CD4-positive, alpha-beta T cell (primary cell): ENCODE results near the gene TPP2. TPM values are rescaled to one million over a fixed set of nuclear protein-coding genes. Genes with fewer than 3 reads are reported as not detected.

Experiments
- ATAC-seq: fragments of 200-7000 bp; cut with Tn5 transposase; one replicate; pipeline ENCODE4 v1.10.0; 2022; ENCODE audit warnings: mild to moderate bottlenecking; ENCODE audit not compliant: poor library complexity
- CTCF ChIA-PET: fragments of 350-600 bp; sonication (Branson Sonifier 250); formaldehyde crosslinking; loops from one replicate; lab custom pipeline; 2021; ENCODE audit warnings: antibody characterized with exemption, inconsistent platforms; lab: Charles Lee
- POLR2A ChIA-PET: fragments of 350-600 bp; sonication (Branson Sonifier 250); formaldehyde crosslinking; loops from one replicate; lab custom pipeline; 2021; ENCODE audit warnings: antibody characterized with exemption, inconsistent platforms; lab: Charles Lee
- DNase-seq, 14 experiments: peaks; one replicate each; pipeline ENCODE4 v3.0.0-alpha.2; 2013 to 2020; ENCODE audit warnings: mixed read lengths in 2 of 14
- H3K27ac ChIP-seq, 2 donors: one replicate each; pipeline versions ENCODE4 v1.5.1 to v1.7.0; 2013; ENCODE audit warnings: low read length in 2 of 2, low read depth in 1 of 2, mild to moderate bottlenecking in 1 of 2
- H3K27me3 ChIP-seq, 2 experiments: 1 replicate in 1 of 2; 2 replicates in 1 of 2; pipeline versions ENCODE4 v1.6.1 to v1.7.0; 2013; ENCODE audit warnings: low read length in 2 of 2, control low read depth in 1 of 2, mild to moderate bottlenecking in 1 of 2, moderate library complexity in 1 of 2; ENCODE audit not compliant: insufficient read depth in 2 of 2, control insufficient read depth in 1 of 2
- H3K36me3 ChIP-seq: one replicate; pipeline ENCODE4 v1.6.1; 2013; ENCODE audit warnings: low read length, control low read depth; ENCODE audit not compliant: insufficient read depth
- H3K4me1 ChIP-seq: one replicate; pipeline ENCODE4 v1.6.1; 2013; ENCODE audit warnings: low read length, control low read depth; ENCODE audit not compliant: insufficient read depth
- H3K4me3 ChIP-seq: one replicate; pipeline ENCODE4 v1.5.1; 2013; ENCODE audit warnings: mild to moderate bottlenecking, low read length, moderate library complexity
- H3K9me3 ChIP-seq, 2 experiments: 1 replicate in 1 of 2; 2 replicates in 1 of 2; pipeline versions ENCODE4 v1.6.1 to v1.7.0; 2013; ENCODE audit warnings: low read length in 2 of 2, mild to moderate bottlenecking in 2 of 2, control low read depth in 1 of 2, moderate library complexity in 1 of 2; ENCODE audit not compliant: control insufficient read depth in 1 of 2, insufficient read depth in 1 of 2
- H3K27ac Mint-ChIP-seq: one replicate; pipeline ENCODE4 v1.8.0; 2020; ENCODE audit warnings: mixed read lengths
- H3K27me3 Mint-ChIP-seq: one replicate; pipeline ENCODE4 v1.8.0; 2021; ENCODE audit warnings: mixed read lengths
- H3K36me3 Mint-ChIP-seq: one replicate; pipeline ENCODE4 v1.8.0; 2021; ENCODE audit warnings: low read depth, mixed read lengths
- H3K4me1 Mint-ChIP-seq: one replicate; pipeline ENCODE4 v1.8.0; 2021; ENCODE audit warnings: low read depth, mixed read lengths
- H3K4me3 Mint-ChIP-seq: one replicate; pipeline ENCODE4 v1.8.0; 2020; ENCODE audit warnings: mild to moderate bottlenecking, mixed read lengths
- H3K9me3 Mint-ChIP-seq: one replicate; pipeline ENCODE4 v1.8.0; 2020; ENCODE audit warnings: mixed read lengths
- intact Hi-C, 2 experiments: fragments of 100-400 bp; cut with DNase I in 1 of 2; cut with micrococcal nuclease in 1 of 2; formaldehyde crosslinking; loops; one replicate each; pipeline versions ENCODE4 v1.15.1 to v1.9.0; 2023 to 2025; cut with DNase I, micrococcal nuclease
- total RNA-seq, 174 experiments: library from RNA in 2 of 174; stranded (reverse) in 2 of 174; gene quantifications; one replicate each; pipeline ENCODE4 v1.2.3 and lab custom pipeline; 2021 to 2026
- TF ChIP-seq, protein P1 (sequence below): fragments of 200-600 bp; IDR thresholded peaks from one replicate; pipeline ENCODE4 v1.8.0; 2022; ENCODE audit warnings: antibody characterized with exemption, mild to moderate bottlenecking

The TPP2 gene
- total RNA-seq, 2 experiments from 2014 or later = 146 to 147 TPM

DNA sequence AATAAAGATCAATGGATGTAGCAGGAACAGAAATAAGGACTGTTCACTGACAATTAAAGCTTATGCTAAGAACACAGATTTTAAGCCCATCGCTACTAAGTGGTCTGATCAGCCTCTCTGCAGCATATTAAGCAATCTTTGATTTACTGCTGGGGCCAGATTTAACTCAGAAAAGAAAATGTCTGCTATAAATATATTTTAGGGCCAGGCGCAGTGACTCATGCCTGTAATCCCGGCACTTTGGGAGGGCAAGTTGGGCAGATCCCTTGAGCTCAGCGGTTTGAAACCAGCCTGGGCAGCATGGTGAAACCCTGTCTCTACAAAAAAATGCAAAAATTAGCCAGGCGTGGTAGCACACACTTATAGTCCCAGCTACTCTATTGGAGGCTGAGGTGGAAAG lies 55.1 kb downstream of the TPP2 start:
- TF ChIP-seq, protein P1, sequence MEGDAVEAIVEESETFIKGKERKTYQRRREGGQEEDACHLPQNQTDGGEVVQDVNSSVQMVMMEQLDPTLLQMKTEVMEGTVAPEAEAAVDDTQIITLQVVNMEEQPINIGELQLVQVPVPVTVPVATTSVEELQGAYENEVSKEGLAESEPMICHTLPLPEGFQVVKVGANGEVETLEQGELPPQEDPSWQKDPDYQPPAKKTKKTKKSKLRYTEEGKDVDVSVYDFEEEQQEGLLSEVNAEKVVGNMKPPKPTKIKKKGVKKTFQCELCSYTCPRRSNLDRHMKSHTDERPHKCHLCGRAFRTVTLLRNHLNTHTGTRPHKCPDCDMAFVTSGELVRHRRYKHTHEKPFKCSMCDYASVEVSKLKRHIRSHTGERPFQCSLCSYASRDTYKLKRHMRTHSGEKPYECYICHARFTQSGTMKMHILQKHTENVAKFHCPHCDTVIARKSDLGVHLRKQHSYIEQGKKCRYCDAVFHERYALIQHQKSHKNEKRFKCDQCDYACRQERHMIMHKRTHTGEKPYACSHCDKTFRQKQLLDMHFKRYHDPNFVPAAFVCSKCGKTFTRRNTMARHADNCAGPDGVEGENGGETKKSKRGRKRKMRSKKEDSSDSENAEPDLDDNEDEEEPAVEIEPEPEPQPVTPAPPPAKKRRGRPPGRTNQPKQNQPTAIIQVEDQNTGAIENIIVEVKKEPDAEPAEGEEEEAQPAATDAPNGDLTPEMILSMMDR = no peak
- Histone ChIP-seq H3K9me3 (no peaks in the 10 kb centered on the region), H3K36me3 (peaks cover 74% of the 10 kb centered on the region), H3K4me1 (no peaks in the 10 kb centered on the region), H3K27me3 (no peaks in the 10 kb centered on the region), H3K27ac (no peak overlapping the region), H3K4me3 (no peak overlapping the region)
- ChIA-PET POLR2A (interaction anchor here (0.6 kb wide), 1 partner anchor 60 kb away, joined by 3 read pairs; no protein-coding TSS in a partner anchor), CTCF (interaction anchor here (0.7 to 0.8 kb wide), 3 partner anchors 8 to 31 kb away, joined by 3 to 4 read pairs (median 3); no protein-coding TSS in a partner anchor)
- Mint-ChIP-seq H3K4me1 (peaks cover 4% of the 10 kb centered on the region), H3K27me3 (no peaks in the 10 kb centered on the region), H3K36me3 (peaks cover 65% of the 10 kb centered on the region), H3K9me3 (no peaks in the 10 kb centered on the region), H3K4me3 (no peak overlapping the region), H3K27ac (no peak overlapping the region)
- ATAC-seq (no peak), DNase-seq (no peak)
- intact Hi-C loops = no loop called here

DNA sequence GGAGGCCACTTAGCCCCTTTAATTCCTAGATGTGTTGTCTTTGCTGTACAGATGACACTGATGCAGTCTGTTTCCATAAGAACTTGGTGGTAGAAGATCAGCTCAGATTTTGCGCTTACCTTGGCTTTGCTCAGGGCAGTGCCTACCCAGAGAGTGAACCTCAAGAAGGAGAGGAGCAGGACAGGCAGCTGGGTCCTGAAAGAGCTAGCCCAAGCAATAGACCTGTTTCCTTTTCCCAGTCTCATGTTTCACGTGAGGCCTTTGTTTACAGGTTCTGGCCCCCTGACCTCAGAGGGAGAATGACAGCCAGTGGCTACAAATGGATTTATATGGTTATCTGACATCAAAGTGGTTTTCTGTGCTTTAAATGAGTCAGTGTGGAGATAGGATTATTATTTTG lies 58.0 kb downstream of the TPP2 start:
- peaks cover 72% of the 10 kb centered on the region for H3K36me3 ChIP-seq
- peaks cover 4% of the 10 kb centered on the region for H3K4me1 Mint-ChIP-seq
- CTCF ChIA-PET = no interaction called here

DNA sequence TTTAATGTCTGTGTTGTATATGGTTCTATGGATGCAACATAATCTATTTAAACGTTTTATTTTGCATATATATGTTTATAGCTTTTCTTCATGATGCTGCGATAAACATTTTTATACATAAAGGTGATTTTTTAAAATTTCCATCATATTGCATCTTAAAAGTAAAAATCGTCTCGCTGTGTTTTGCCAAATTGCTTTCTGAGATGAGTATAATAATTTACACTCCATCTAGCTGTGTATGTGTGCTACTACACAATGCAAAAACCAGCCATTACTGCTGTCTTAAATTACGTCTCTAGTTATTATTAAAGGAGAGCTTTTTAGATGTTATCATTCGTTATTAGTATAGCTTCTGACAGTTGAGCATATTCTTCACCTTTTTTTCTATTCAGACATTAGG lies 60.8 kb downstream of the TPP2 start:
- no peaks in the 10 kb centered on the region for H3K4me1 ChIP-seq
- no peak overlapping the region for H3K4me3 Mint-ChIP-seq
- no peaks in the 10 kb centered on the region for H3K9me3 ChIP-seq
- H3K27me3 ChIP-seq = no peaks in the 10 kb centered on the region
- H3K36me3 ChIP-seq = peaks cover 64% of the 10 kb centered on the region
- intact Hi-C loops = loop anchor here (1.0 to 5.0 kb wide), 4 partner anchors 35 to 190 kb away; partner anchors contain the start of genes ERCC5 (in 1 of the 2) and TPP2 (in 1 of the 2)
- TF ChIP-seq, protein P1 = peak; percentile 13
- no peak overlapping the region for H3K4me3 ChIP-seq
- H3K27me3 Mint-ChIP-seq = no peaks in the 10 kb centered on the region
- ChIA-PET POLR2A (interaction anchor here (1.1 to 1.9 kb wide), 2 partner anchors 61 to 66 kb away, joined by 3 to 8 read pairs; partner anchors contain the start of gene TPP2), CTCF (interaction anchor here (1.0 kb wide), 1 partner anchor 12 kb away, joined by 3 read pairs; no protein-coding TSS in a partner anchor)
- H3K27ac ChIP-seq = no peak overlapping the region
- H3K27ac Mint-ChIP-seq = no peak overlapping the region
- peaks cover 64% of the 10 kb centered on the region for H3K36me3 Mint-ChIP-seq
- H3K4me1 Mint-ChIP-seq = peaks cover 4% of the 10 kb centered on the region
- H3K9me3 Mint-ChIP-seq = no peaks in the 10 kb centered on the region
- DNase-seq (peak in 2 of 14 experiments; percentile 9), ATAC-seq (no peak)

More for the DNA sequence above, 58.0 kb downstream of the TPP2 start:
- Histone ChIP-seq H3K9me3 (no peaks in the 10 kb centered on the region), H3K4me1 (no peaks in the 10 kb centered on the region), H3K4me3 (no peak overlapping the region), H3K27me3 (no peaks in the 10 kb centered on the region), H3K27ac (no peak overlapping the region)
- POLR2A ChIA-PET = interaction anchor here (1.6 kb wide), 1 partner anchor 58 kb away, joined by 4 read pairs; the partner anchor contains the start of gene TPP2
- no peak overlapping the region for H3K4me3 Mint-ChIP-seq
- DNase-seq (no peak), ATAC-seq (no peak)
- H3K9me3 Mint-ChIP-seq = no peaks in the 10 kb centered on the region
- TF ChIP-seq, protein P1 = no peak
- H3K36me3 Mint-ChIP-seq = peaks cover 62% of the 10 kb centered on the region
- no peak overlapping the region for H3K27ac Mint-ChIP-seq
- no peaks in the 10 kb centered on the region for H3K27me3 Mint-ChIP-seq
- intact Hi-C loops = loop anchor here in 1 of 2 experiments (5.0 kb wide), 2 partner anchors 32 to 193 kb away; partner anchors contain the start of gene ERCC5
